ENCODE data around the gene OTULINL. TPM values are rescaled to one million over a fixed set of nuclear protein-coding genes. Genes with fewer than 3 reads are reported as not detected.

OTULINL gene
- total RNA-seq, 1 donor from 2014 or later = 1.8 TPM

DNA sequence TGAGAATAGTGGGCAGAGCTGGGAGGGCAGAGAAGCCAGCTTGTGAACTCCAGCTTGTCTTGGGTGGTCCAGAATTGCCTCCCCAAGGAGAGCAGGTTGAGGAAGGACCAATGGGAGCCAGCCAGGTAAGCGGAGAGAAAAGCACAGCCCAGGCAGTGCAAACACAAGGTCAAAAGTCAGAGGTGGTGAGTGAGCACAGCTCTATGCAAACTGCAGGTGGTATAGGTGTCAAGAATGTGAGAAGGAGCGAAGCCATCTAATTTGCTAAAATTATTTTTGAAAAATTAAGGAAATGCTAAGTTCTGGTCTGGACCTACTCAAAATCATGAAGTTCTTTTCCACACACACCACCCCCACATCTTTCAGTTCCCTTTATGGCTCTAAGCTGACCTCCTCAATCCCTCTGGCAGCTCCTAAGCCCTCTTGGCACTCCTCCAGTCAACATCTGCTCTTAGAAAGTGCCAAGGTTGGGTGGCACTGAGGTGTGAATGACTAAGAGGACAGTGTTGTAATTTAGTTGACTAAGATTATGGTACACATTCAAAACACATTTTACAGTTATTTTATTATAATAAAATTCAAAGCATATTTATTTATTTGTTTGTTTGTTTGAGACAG lies 6.6 kb upstream of the OTULINL start:
- intact Hi-C loops (cut with DNase I) = no loop called here
- DNase-seq (ENCODE audit: low spot score) = no peak

GRCh38 chr5:14576206-14576605 lies 5.4 kb upstream of the OTULINL start:
- intact Hi-C loops (cut with DNase I) = no loop called here
- DNase-seq (ENCODE audit: low spot score) = no peak

DNA sequence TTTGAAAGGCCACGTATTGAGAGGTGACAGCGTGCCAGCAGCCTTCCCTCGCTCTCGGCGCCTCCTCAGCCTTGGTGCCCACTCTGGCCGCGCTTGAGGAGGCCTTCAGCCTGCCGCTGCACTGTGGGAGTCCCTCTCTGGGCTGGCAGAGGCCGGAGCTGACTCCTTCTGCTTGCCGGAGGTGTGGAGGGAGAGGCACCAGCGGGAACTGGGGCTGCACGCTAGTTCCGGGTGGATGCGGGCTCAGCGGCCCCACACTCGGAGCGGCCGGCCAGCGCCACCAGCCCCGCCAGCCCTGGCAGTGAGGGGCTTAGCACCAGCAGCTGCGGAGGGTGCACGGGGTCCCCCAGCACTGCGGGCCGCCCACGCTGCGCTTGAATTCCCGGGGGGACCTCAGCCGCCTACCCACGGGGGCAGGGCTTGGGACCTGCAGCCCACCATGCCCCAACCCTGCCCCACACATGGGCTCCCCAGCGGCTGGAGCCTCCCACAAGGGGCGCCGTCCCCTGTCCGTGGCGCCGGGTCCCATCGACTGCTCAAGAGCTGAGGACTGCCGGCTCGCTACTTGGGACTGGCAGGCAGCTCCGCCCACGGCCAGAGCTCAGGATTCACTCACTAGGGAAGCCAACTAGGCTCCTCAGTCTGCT lies 4.4 kb upstream of the OTULINL start:
- DNase-seq (ENCODE audit: low spot score) = no peak
- intact Hi-C loops (cut with DNase I) = no loop called here

DNA sequence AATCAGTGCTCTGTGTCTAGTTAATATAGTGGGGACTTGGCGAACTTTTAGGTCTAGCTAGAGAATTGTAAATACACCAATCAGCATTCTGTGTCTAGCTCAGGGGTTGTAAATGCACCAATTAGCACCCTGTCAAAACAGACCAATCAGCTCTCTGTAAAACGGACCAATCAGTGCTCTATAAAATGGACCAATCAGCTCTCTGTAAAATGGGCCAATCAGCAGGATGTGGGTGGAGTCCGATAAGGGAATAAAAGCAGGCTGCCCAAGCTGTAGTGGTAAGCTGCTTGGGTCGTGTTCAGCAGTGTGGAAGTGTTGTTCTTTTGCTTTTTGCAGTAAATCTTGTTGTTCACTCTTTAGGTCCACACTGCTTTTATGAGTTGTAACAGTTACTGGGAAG lies 3.6 kb upstream of the OTULINL start:
- DNase-seq (ENCODE audit: low spot score) = no peak
- intact Hi-C loops (cut with DNase I) = no loop called here

- intact Hi-C loops (cut with DNase I) = no loop called here
- no peak for DNase-seq (ENCODE audit: low spot score)
Observed at GRCh38 chr5:14579246-14579645, 2.3 kb upstream of the OTULINL start.

- intact Hi-C loops (cut with DNase I) = no loop called here
- DNase-seq (ENCODE audit: low spot score) = no peak
Observed at GRCh38 chr5:14579731-14580397, 1.7 kb upstream of the OTULINL start.

DNA sequence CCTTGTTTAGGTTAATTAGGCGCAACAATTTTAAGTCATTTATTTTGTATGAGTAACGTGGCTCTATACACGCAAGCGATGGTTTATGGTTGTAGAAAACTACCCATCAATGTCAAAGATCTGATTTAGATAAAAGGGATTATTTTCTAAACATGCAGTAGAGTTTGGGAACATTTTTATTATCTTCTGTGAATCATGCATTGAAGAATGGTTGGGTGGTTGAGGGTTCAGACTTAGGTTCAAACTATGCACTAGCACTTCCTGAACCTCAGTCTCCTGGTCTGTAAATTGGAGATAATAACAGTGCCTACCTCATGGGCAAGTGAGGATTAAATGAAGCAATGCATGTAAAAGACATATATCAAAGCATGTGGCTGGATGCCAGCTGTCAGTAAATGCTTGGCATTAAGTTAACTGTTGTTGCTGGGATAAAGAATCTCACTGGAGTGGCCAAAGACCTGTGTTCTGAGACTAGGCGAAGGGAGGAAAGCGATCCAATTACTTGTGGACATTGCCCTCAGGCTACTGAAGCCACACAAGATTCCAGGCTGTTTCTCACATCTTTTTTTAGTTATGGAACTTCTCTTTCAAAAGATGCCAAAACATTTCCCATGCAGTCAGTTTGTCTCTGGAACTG lies 1.1 kb upstream of the OTULINL start:
- DNase-seq (ENCODE audit: low spot score) = no peak
- intact Hi-C loops (cut with DNase I) = no loop called here

GRCh38 chr5:14581891-14582796 lies 552 bp downstream of the OTULINL start:
- peak; percentile 81 for DNase-seq (ENCODE audit: low spot score)
- intact Hi-C loops (cut with DNase I) = no loop called here

GRCh38 chr5:14582797-14583137 lies 1.2 kb downstream of the OTULINL start:
- no peak for DNase-seq (ENCODE audit: low spot score)
- intact Hi-C loops (cut with DNase I) = no loop called here

- intact Hi-C loops (cut with DNase I) = no loop called here
- DNase-seq (ENCODE audit: low spot score) = no peak
Observed at GRCh38 chr5:14584848-14585247, 3.3 kb downstream of the OTULINL start.

DNA sequence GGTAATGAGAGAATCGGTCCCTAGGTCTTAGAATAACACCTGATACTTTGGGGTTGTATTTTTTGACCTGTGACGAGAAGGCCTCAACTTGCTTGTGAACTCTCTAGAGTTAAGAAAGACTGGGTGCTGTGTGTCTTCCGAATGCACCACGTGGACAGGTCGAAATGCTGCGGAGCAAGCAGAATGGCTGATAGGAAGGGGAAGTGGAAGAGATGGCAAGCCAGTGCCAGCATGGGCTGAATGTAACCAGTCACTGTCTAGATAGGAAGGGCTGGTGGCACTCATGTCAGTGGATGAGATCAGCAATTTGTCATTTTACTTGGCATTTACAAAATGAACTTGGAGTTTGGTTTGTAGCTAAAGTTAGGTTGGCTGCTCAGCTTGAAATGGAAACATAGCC lies 5.6 kb downstream of the OTULINL start:
- intact Hi-C loops (cut with DNase I) = no loop called here
- peak; percentile 82 for DNase-seq (ENCODE audit: low spot score)

DNA sequence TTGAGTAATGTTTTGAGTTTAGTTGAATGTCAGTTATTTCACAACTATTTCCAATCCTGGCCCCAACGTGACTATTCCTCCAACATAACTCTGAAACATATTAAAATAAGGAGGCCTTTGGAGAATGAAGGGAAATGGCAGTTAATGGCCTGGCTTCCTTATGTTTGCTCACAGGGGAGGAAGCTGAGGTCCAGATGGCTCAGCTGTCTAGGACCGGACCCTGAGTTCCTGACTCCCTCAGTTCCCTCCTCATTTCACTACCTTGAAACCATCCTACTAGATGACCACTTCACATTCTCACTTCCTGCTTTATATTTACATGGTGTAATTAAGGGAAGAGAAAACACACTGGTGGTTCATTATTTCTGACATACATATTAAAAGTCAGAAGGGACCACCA lies 6.6 kb downstream of the OTULINL start:
- intact Hi-C loops (cut with DNase I) = no loop called here
- no peak for DNase-seq (ENCODE audit: low spot score)

DNA sequence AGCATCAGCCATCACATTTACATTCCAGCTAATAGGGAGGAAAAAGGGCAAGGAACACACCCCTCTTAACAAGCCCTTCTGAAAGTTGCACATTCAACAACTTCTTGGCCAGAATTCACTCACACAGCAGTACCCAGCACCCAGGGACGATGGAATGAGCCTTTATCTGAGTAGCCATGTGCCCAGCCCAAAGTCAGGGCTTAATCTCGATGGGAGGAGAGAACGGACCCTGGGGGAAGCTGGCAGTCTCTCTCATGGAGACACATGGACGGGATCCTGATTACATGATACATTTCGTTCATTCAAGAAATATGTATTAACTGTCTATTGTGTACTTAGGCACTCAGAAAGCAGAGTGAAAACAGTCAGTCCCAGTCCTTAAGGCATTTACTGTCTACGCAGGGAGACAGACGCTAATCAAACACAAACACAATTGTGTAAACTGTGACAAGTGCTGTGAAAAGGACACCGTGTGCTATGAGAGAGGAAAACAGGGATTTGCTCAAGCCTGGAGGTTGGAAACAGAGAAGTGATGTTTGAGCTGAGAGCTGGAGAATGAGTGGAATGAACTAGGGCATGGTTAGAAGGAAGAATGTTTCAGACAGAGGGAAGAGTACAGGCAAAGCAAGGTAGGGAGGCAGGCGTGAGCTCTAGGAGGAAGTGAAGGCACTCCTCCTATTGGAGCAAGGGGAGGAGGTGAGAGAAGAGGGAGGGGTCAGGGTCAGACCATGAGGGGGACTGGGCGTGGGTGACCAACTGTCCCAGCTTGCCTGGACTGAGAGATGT lies 7.4 kb downstream of the OTULINL start:
- no peak for DNase-seq (ENCODE audit: low spot score)
- intact Hi-C loops (cut with DNase I) = no loop called here

- intact Hi-C loops (cut with DNase I) = no loop called here
- no peak for DNase-seq (ENCODE audit: low spot score)
Observed at GRCh38 chr5:14590949-14591348, 9.4 kb downstream of the OTULINL start.

GRCh38 chr5:14591548-14591947 lies 10.0 kb downstream of the OTULINL start:
- intact Hi-C loops (cut with DNase I) = no loop called here
- DNase-seq (ENCODE audit: low spot score) = no peak

DNA sequence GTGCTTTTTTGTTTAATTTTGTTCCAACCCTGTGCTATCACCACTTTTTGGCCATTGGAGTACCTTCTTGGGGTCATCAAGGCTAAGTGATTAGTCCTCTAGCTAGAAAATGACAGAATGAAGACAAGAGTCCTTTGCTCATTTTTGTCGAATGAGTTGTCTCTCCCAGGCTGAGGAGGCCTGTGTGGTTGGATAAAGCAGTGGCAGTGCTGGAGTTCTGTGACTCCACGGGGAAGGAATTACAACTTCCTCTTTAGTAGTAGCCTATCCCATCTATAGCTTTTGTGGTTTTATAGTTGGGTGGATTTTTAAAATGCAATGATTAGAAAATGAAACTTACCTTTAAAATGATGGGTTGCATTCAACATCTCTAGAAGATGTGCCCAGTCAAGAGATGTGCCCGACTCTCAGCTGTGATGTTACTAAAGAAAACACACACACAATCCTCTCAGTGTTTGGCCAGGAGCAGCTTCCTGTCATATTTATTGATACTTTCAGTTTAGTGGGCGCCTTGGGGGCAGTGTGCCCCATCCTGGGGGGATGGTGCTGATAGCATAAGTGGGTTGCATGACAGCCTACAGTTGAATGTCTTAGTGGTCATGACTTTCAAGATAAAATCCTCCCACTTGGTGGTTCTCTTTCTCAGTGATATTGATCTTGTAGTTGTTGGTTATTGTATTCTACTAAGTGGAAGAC lies 11.9 kb downstream of the OTULINL start:
- intact Hi-C loops (cut with DNase I) = no loop called here
- no peak for DNase-seq (ENCODE audit: low spot score)

GRCh38 chr5:14594378-14595074 lies 12.9 kb downstream of the OTULINL start:
- intact Hi-C loops (cut with DNase I) = no loop called here

GRCh38 chr5:14595189-14595588 lies 13.6 kb downstream of the OTULINL start:
- no peak for DNase-seq (ENCODE audit: low spot score)
- intact Hi-C loops (cut with DNase I) = no loop called here

More at GRCh38 chr5:14594378-14595074, 12.9 kb downstream of the OTULINL start:
- DNase-seq (ENCODE audit: low spot score) = no peak
